ENCODE results near the gene HMGCS2.
"Not testable (repeated sequence)": the region's sequence is repeated elsewhere in the genome, so short reads cannot be mapped to it uniquely, and the experiment has no call there.

Gene HMGCS2

GRCh38 chr1:119791377-119791776, 22.7 kb upstream of the HMGCS2 start:
- 72% methylated on average over 2 of the region's 4 CpGs for WGBS
- Histone ChIP-seq H4K91ac (ENCODE audit: low read length) (peak overlapping the region; percentile 43), H2BK12ac (ENCODE audit: low read length in 2 of 2) (no peak overlapping the region), H3K4ac (ENCODE audit: low read depth in 1 of 2, low read length in 2 of 2) (no peak overlapping the region), H2BK15ac (ENCODE audit: low read depth, poor library complexity, severe bottlenecking) (no peak overlapping the region), H3K79me1 (replicated peaks; ENCODE audit: low read length, poor library complexity, severe bottlenecking) (no peaks in the 10 kb centered on the region), H3K23ac (ENCODE audit: low read length in 2 of 2) (no peak overlapping the region), H2BK5ac (ENCODE audit: low read depth, low read length, poor library complexity, severe bottlenecking) (no peak overlapping the region), H4K8ac (ENCODE audit: low read length) (no peak overlapping the region), H3K27ac (ENCODE audit: low read length, poor library complexity, severe bottlenecking) (no peak overlapping the region), H3K36me3 (ENCODE audit: control insufficient read depth in 1 of 2, insufficient read depth in 2 of 2, low read depth in 1 of 2, low read length in 2 of 2) (no peaks in the 10 kb centered on the region), H3K14ac (ENCODE audit: low read length in 2 of 2) (no peak overlapping the region), H3K9ac (ENCODE audit: low read length) (no peak overlapping the region), H3K27me3 (ENCODE audit: control insufficient read depth in 1 of 2, insufficient read depth in 1 of 2, low read length in 2 of 2) (no peaks in the 10 kb centered on the region), H2AK5ac (ENCODE audit: low read length, severe bottlenecking) (no peak overlapping the region), H3K4me2 (ENCODE audit: low read length, poor library complexity, severe bottlenecking) (no peak overlapping the region), H3K18ac (ENCODE audit: low read depth in 1 of 2, low read length in 2 of 2) (peak overlapping the region in 1 of 2 experiments; percentile 9), H2BK120ac (ENCODE audit: low read depth, low read length) (no peak overlapping the region), H2AFZ (ENCODE audit: low read depth, low read length) (no peak overlapping the region), H3K4me1 (ENCODE audit: control insufficient read depth, insufficient read depth, low read depth, low read length) (no peaks in the 10 kb centered on the region), H3K4me3 (ENCODE audit: insufficient read depth in 1 of 2, low read depth in 1 of 2, low read length in 2 of 2) (no peak overlapping the region), H3K9me3 (ENCODE audit: control insufficient read depth, low read length) (no peaks in the 10 kb centered on the region)
- no peak for DNase-seq

GRCh38 chr1:119790451-119791198, 21.9 kb upstream of the HMGCS2 start:
- no peak overlapping the region for H3K23ac ChIP-seq (ENCODE audit: low read length in 2 of 2)
- no peak overlapping the region for H2BK12ac ChIP-seq (ENCODE audit: low read length in 2 of 2)
- H2BK5ac ChIP-seq (ENCODE audit: low read depth, low read length, poor library complexity, severe bottlenecking), result no peak overlapping the region
- no peak overlapping the region for H2BK15ac ChIP-seq (ENCODE audit: low read depth, poor library complexity, severe bottlenecking)
- 45% methylated on average over 5 of the region's 9 CpGs for WGBS
- H3K9ac ChIP-seq (ENCODE audit: low read length), result no peak overlapping the region
- no peak overlapping the region for H3K4me3 ChIP-seq (ENCODE audit: insufficient read depth in 1 of 2, low read depth in 1 of 2, low read length in 2 of 2)
- H3K9me3 ChIP-seq (ENCODE audit: control insufficient read depth, low read length), result no peaks in the 10 kb centered on the region
- no peak overlapping the region for H4K8ac ChIP-seq (ENCODE audit: low read length)
- H3K4ac ChIP-seq (ENCODE audit: low read depth in 1 of 2, low read length in 2 of 2), result no peak overlapping the region
- no peak overlapping the region for H2AK5ac ChIP-seq (ENCODE audit: low read length, severe bottlenecking)
- DNase-seq, result no peak
- no peak overlapping the region for H3K14ac ChIP-seq (ENCODE audit: low read length in 2 of 2)
- H3K18ac ChIP-seq (ENCODE audit: low read depth in 1 of 2, low read length in 2 of 2), result peak overlapping the region in 1 of 2 experiments; percentile 9
- no peak overlapping the region for H3K4me2 ChIP-seq (ENCODE audit: low read length, poor library complexity, severe bottlenecking)
- H3K4me1 ChIP-seq (ENCODE audit: control insufficient read depth, insufficient read depth, low read depth, low read length), result no peaks in the 10 kb centered on the region
- no peaks in the 10 kb centered on the region for H3K79me1 ChIP-seq (replicated peaks; ENCODE audit: low read length, poor library complexity, severe bottlenecking)
- H3K36me3 ChIP-seq (ENCODE audit: control insufficient read depth in 1 of 2, insufficient read depth in 2 of 2, low read depth in 1 of 2, low read length in 2 of 2), result no peaks in the 10 kb centered on the region
- no peak overlapping the region for H4K91ac ChIP-seq (ENCODE audit: low read length)
- H3K27me3 ChIP-seq (ENCODE audit: control insufficient read depth in 1 of 2, insufficient read depth in 1 of 2, low read length in 2 of 2), result no peaks in the 10 kb centered on the region
- no peak overlapping the region for H3K27ac ChIP-seq (ENCODE audit: low read length, poor library complexity, severe bottlenecking)
- H2BK120ac ChIP-seq (ENCODE audit: low read depth, low read length), result no peak overlapping the region
- H2AFZ ChIP-seq (ENCODE audit: low read depth, low read length), result no peak overlapping the region

GRCh38 chr1:119787776-119788175, 19.1 kb upstream of the HMGCS2 start:
- H2AFZ ChIP-seq (ENCODE audit: low read depth, low read length), result no peak overlapping the region
- no peak overlapping the region for H3K4me3 ChIP-seq (ENCODE audit: insufficient read depth in 1 of 2, low read depth in 1 of 2, low read length in 2 of 2)
- WGBS, result 46% methylated on average over 1 of the region's 2 CpGs
- no peak overlapping the region for H2BK15ac ChIP-seq (ENCODE audit: low read depth, poor library complexity, severe bottlenecking)
- no peak overlapping the region for H4K91ac ChIP-seq (ENCODE audit: low read length)
- H3K14ac ChIP-seq (ENCODE audit: low read length in 2 of 2), result no peak overlapping the region
- H3K18ac ChIP-seq (ENCODE audit: low read depth in 1 of 2, low read length in 2 of 2), result no peak overlapping the region
- DNase-seq, result no peak
- no peak overlapping the region for H2BK5ac ChIP-seq (ENCODE audit: low read depth, low read length, poor library complexity, severe bottlenecking)
- no peak overlapping the region for H2BK120ac ChIP-seq (ENCODE audit: low read depth, low read length)
- H3K27ac ChIP-seq (ENCODE audit: low read length, poor library complexity, severe bottlenecking), result no peak overlapping the region
- no peak overlapping the region for H2BK12ac ChIP-seq (ENCODE audit: low read length in 2 of 2)
- H3K4me1 ChIP-seq (ENCODE audit: control insufficient read depth, insufficient read depth, low read depth, low read length), result peaks cover 2% of the 10 kb centered on the region
- H3K79me1 ChIP-seq (replicated peaks; ENCODE audit: low read length, poor library complexity, severe bottlenecking), result no peaks in the 10 kb centered on the region
- H2AK5ac ChIP-seq (ENCODE audit: low read length, severe bottlenecking), result no peak overlapping the region
- no peaks in the 10 kb centered on the region for H3K9me3 ChIP-seq (ENCODE audit: control insufficient read depth, low read length)
- H3K36me3 ChIP-seq (ENCODE audit: control insufficient read depth in 1 of 2, insufficient read depth in 2 of 2, low read depth in 1 of 2, low read length in 2 of 2), result no peaks in the 10 kb centered on the region
- no peak overlapping the region for H3K4me2 ChIP-seq (ENCODE audit: low read length, poor library complexity, severe bottlenecking)
- no peak overlapping the region for H3K9ac ChIP-seq (ENCODE audit: low read length)
- H4K8ac ChIP-seq (ENCODE audit: low read length), result no peak overlapping the region
- no peaks in the 10 kb centered on the region for H3K27me3 ChIP-seq (ENCODE audit: control insufficient read depth in 1 of 2, insufficient read depth in 1 of 2, low read length in 2 of 2)
- H3K4ac ChIP-seq (ENCODE audit: low read depth in 1 of 2, low read length in 2 of 2), result no peak overlapping the region
- H3K23ac ChIP-seq (ENCODE audit: low read length in 2 of 2), result no peak overlapping the region

- not testable (repeated sequence) for H4K8ac ChIP-seq (ENCODE audit: low read length); H3K4me2 ChIP-seq (ENCODE audit: low read length, poor library complexity, severe bottlenecking); H3K79me1 ChIP-seq (replicated peaks; ENCODE audit: low read length, poor library complexity, severe bottlenecking); H2AK5ac ChIP-seq (ENCODE audit: low read length, severe bottlenecking); H3K4me1 ChIP-seq (ENCODE audit: control insufficient read depth, insufficient read depth, low read depth, low read length); H2BK5ac ChIP-seq (ENCODE audit: low read depth, low read length, poor library complexity, severe bottlenecking); H2BK15ac ChIP-seq (ENCODE audit: low read depth, poor library complexity, severe bottlenecking); H3K9me3 ChIP-seq (ENCODE audit: control insufficient read depth, low read length); H2BK120ac ChIP-seq (ENCODE audit: low read depth, low read length); H2BK12ac ChIP-seq (ENCODE audit: low read length in 2 of 2); H3K23ac ChIP-seq (ENCODE audit: low read length in 2 of 2); H4K91ac ChIP-seq (ENCODE audit: low read length); H3K4me3 ChIP-seq (ENCODE audit: insufficient read depth in 1 of 2, low read depth in 1 of 2, low read length in 2 of 2); H3K9ac ChIP-seq (ENCODE audit: low read length); H3K18ac ChIP-seq (ENCODE audit: low read depth in 1 of 2, low read length in 2 of 2); H3K27ac ChIP-seq (ENCODE audit: low read length, poor library complexity, severe bottlenecking); H3K36me3 ChIP-seq (ENCODE audit: control insufficient read depth in 1 of 2, insufficient read depth in 2 of 2, low read depth in 1 of 2, low read length in 2 of 2); DNase-seq; H3K4ac ChIP-seq (ENCODE audit: low read depth in 1 of 2, low read length in 2 of 2); H2AFZ ChIP-seq (ENCODE audit: low read depth, low read length); H3K27me3 ChIP-seq (ENCODE audit: control insufficient read depth in 1 of 2, insufficient read depth in 1 of 2, low read length in 2 of 2); H3K14ac ChIP-seq (ENCODE audit: low read length in 2 of 2)
- 48% methylated on average over 4 of the region's 4 CpGs for WGBS
These were observed 17.9 kb upstream of the HMGCS2 start for GRCh38 chr1:119786473-119787050.
